Measurements from ENCODE around the gene CFAP73.

GRCh38 chr12:113161415-113162016 is 12.0 kb downstream of the CFAP73 start:
- 0 out of 2 replicates have a peak, but pooled peaks have one; percentile 33 for TF ChIP-seq POLR2A (IDR thresholded peaks at IDR 0.05; ENCODE audit: low read depth, low read length)
- TF ChIP-seq TAF1 (IDR thresholded peaks at IDR 0.05; ENCODE audit: borderline replicate concordance, low read depth, low read length), result no peak
- TF ChIP-seq POLR2AphosphoS5 (IDR thresholded peaks at IDR 0.05; ENCODE audit: low read depth, low read length), result no peak
